Activated CD4-positive, CD25-positive, alpha-beta regulatory T cell treated with anti-CD3 and anti-CD28 coated beads, Interleukin-2, amount 50 U/mL, for 16 hours (primary cell): ENCODE data around the gene ELMO2.
A peak's percentile ranks its signal among the peaks of the same experiment; 100 is the strongest.

Experiments
- DNase-seq: peaks from one replicate; pipeline ENCODE4 v3.0.0-alpha.2; 2020; ENCODE audit warnings: low read depth, low spot score

ELMO2 gene

DNA sequence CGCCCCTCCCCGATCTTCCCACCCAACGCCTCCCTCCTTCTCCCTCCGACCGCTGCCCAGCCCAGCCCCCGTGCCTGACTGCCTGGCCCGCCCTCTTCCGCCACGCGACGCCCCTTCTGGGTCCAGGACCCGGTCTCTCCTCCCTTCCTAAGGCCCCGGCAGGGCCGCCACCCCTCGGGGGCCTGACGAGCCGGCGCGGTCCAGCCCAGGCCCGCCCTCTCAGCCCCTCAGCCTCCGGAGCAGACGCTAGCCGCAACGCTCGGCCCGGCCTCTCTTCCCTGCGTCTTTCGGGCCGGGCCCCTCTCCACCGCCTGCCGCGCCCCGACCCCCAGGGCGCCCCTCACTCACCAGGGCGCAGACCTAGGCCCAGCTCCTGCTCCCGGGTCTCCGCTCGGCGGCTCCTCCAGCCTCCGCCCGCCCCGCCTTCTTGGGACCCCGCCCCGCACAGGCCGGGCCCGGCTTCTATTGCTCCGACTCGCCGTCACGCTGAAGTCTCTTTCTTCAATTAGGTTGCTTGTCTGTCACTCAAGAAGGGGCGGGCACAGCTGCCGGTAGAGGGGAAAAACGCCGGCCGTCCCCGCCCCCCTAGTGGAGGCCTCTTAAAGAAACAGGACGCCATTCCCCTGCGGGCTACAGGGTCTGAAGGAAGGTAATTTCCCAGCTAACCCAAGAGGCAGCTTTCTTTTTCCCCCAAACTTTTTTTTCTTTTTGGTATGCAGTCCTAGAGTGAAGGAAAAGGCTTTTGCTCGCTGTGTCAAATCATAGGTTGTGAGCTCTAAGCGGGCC lies at the start of gene ELMO2:
Gene ELMO2, minus strand, starts transcription at position 416 of the 786 bp plus-strand sequence. CDS start 12,133 bp downstream, outside the sequence.
- peak; percentile 93 for DNase-seq

- no peak for DNase-seq
Measured at GRCh38 chr20:46455729-46456128, 49.3 kb upstream of the ELMO2 start.

DNA sequence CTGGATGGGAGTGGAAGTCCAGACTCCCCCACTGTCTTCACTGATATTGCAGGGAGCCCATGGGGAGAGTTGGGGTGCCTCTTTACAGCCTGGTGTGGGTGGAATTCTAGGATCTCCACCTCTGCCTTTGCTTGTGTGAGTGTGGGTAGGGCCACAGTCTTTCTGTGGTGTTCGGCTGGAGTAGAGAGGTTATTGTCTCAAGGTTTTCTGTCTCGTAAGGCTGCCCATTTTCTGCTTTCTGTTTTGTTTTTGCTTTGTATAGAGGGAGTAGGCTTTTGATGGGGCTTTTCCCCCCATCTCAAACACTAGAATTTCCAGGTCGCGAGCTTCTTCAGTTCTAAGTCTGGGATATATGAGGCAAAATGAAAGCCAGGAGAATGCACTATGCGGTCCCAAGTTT lies 40.4 kb upstream of the ELMO2 start:
- DNase-seq: no peak

DNA sequence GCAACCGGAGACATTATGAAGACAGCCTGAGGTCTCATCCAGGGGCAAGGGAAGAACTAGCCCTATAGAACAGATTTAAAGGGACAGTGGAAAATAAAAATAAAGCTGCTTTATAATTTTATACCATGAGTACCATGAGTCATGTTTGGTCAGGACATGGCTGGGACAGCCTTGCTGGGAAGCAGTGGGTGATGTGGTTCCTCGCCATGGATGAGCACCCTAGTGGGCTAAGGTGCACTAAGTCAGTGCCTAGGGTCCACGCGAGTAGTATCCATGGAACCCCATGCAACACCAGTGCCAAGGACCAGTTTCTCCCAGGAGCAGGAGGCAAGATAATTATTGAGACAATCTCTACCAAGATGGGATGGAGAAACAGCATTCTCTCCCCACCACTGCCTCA lies 33.4 kb upstream of the ELMO2 start:
- DNase-seq: no peak

- DNase-seq: no peak
Measured at GRCh38 chr20:46438156-46438750, 31.8 kb upstream of the ELMO2 start.

GRCh38 chr20:46435146-46435545 lies 28.7 kb upstream of the ELMO2 start:
- no peak for DNase-seq

- DNase-seq: no peak
Measured at GRCh38 chr20:46434597-46434996, 28.2 kb upstream of the ELMO2 start.

GRCh38 chr20:46433051-46433450 lies 26.6 kb upstream of the ELMO2 start:
- no peak for DNase-seq

- DNase-seq: no peak
Measured at GRCh38 chr20:46430921-46431712, 24.7 kb upstream of the ELMO2 start.

DNA sequence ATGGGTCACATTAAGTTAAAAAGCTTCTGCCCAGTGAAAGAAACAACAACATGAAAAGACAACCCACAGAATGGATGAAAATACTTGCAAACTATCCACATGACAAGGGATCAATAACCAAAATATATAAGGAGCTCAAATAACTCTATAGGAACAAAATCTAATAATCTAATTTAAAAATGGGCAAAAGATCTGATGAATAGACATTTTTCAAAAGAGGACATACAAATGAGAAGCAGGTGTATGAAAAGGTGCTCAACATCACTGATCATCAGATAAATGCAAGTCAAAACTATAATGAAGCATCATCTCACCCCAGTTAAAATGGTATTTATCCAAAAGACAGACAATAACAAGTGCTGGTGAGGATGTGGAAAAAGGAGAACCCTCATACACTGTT lies 21.0 kb upstream of the ELMO2 start:
- DNase-seq: no peak

DNA sequence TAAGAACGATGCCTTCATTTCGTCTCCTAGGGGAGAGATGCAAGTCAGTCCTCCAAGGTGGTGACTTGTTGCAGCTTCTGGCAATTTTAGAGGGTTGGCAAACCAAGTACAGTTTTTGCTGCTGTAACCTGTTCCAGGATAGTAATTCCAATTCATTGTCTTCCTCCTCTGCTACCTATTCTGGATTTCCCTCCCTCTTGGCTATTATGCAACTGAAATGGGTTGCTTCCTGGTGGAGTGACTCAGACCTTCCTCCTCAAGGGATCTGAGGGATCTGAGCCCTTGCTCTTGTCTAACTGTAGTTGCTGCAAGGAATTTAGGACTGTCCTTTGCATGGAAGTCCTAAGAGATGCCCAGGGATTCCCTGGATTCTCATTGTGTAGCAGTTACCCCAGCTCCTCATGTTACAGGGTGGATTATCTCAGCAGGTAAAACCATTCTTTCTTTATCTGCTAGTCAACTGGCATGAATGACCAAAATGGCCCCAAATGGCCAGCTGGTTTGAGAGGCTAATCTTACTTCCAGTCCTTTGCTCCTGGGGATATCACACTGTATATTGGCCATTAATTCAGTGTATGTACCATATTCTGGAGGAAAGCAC lies 17.6 kb upstream of the ELMO2 start:
- no peak for DNase-seq

GRCh38 chr20:46423342-46423741 lies 16.9 kb upstream of the ELMO2 start:
- no peak for DNase-seq

GRCh38 chr20:46420878-46421277 lies 14.5 kb upstream of the ELMO2 start:
- no peak for DNase-seq

DNA sequence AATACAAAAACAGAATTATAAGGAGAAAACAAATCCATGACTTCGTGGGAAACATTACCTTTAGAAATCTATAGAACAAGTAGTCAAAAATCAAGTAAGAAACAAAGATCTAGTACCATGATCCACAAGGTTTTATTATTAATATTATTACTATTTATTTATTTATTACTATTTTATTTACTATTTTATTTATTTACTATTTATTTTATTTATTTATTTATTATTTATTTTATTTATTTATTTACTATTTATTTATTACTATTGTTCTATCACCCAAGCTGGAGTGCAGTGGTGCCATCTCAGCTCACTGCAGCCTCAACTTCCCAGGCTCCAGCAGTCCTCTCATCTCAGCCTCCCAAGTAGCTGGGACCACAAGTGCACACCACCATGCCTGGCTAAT lies 13.5 kb upstream of the ELMO2 start:
- no peak for DNase-seq

DNA sequence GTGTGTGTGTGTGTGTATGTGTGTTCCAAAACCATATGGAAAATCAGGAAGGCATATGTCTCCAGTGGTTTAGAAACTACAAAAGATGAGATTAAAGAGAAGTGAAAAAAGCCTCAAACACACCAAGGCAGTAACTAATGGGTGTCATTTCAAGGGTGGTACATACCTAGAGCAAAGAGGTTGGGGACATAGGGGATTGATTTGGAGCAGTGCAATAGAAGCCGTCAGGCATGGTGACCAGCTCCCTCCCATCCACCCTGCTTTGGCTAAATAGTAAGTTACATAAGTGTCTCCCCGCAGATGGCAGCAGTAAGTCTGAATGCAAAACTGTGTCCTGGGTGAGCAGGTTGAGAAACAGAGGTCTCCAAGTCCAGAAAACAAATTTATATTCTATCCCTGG lies 10.4 kb upstream of the ELMO2 start:
- DNase-seq: no peak

- no peak for DNase-seq
Measured at GRCh38 chr20:46416421-46416820, 10.0 kb upstream of the ELMO2 start.

GRCh38 chr20:46415773-46416172 lies 9.4 kb upstream of the ELMO2 start:
- no peak for DNase-seq

- DNase-seq: no peak
Measured at GRCh38 chr20:46414608-46415007, 8.2 kb upstream of the ELMO2 start.

DNA sequence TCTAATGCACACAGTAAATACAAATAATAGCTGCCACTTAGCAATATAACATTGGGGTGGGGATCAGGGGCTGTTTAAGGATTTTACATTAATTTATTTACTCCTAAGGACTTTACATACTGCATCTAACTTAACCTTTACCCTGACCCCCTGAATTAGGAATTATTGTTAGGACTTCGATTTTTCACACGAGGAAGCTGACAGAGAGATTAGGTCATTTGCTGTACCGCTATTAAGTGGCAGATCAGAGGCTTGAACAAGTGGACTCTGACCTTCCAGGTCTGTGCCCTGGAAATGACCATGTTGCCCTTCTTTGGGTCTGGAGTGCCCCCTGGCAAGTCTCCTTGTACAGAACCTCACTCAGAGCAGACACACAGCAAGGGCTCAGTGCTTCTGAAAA lies 5.2 kb upstream of the ELMO2 start:
- no peak for DNase-seq

DNA sequence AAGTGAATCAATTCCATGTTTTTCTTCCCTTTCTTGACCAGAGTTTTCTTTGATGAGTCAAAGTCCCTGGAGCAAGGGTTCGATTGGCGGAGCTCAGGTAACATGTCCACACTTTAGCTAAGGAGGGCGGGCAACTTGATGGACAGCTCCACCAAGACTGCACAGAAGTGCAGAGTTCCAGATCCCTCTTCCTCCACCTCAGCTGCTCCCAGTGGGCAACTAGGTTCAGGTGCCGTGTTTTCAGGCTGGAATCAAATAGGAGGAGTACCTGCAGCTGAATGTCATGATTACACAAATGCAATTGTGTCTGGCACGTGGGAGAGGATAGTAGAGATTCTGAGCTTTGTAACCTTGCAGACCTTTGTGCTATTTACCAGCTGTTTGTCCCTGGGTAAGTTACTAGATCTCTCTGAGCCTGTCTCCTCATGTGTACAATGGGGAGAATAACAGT lies 1.9 kb upstream of the ELMO2 start:
- DNase-seq: no peak

GRCh38 chr20:46407671-46407996 lies 1.2 kb upstream of the ELMO2 start:
- DNase-seq: no peak

GRCh38 chr20:46406986-46407670 lies 713 bp upstream of the ELMO2 start:
- DNase-seq: peak; percentile 67
